ENCODE results near the gene NOX4.
A peak's percentile ranks its signal among the peaks of the same experiment; 100 is the strongest.

Gene NOX4

GRCh38 chr11:89490981-89491690, at the start of gene NOX4:
Gene NOX4 (minus strand): TSS chr11:89491375. CDS start chr11:89491246, 129 bp downstream.
- DNase-seq, result no peak

GRCh38 chr11:89540826-89541225, 49.7 kb upstream of the NOX4 start:
- no peak for DNase-seq

GRCh38 chr11:89537936-89538335, 46.8 kb upstream of the NOX4 start:
- DNase-seq, result no peak

- DNase-seq, result no peak
Measured at GRCh38 chr11:89536926-89537325, 45.8 kb upstream of the NOX4 start.

- DNase-seq, result no peak
Measured at GRCh38 chr11:89535221-89535620, 44.0 kb upstream of the NOX4 start.

GRCh38 chr11:89529626-89530380, 38.6 kb upstream of the NOX4 start:
- no peak for DNase-seq

- no peak for DNase-seq
Measured at GRCh38 chr11:89521792-89522191, 30.6 kb upstream of the NOX4 start.

- no peak for DNase-seq
Measured at GRCh38 chr11:89521294-89521693, 30.1 kb upstream of the NOX4 start.

GRCh38 chr11:89516496-89516895, 25.3 kb upstream of the NOX4 start:
- no peak for DNase-seq

GRCh38 chr11:89508544-89508943, 17.4 kb upstream of the NOX4 start:
- DNase-seq, result no peak

- no peak for DNase-seq
Measured at GRCh38 chr11:89504270-89504669, 13.1 kb upstream of the NOX4 start.

- DNase-seq, result no peak
Measured at GRCh38 chr11:89503422-89503821, 12.2 kb upstream of the NOX4 start.

GRCh38 chr11:89502301-89502700, 11.1 kb upstream of the NOX4 start:
- no peak for DNase-seq

- no peak for DNase-seq
Measured at GRCh38 chr11:89500336-89500735, 9.2 kb upstream of the NOX4 start.

GRCh38 chr11:89498845-89499448, 7.8 kb upstream of the NOX4 start:
- DNase-seq, result peak; percentile 1

GRCh38 chr11:89495951-89496350, 4.8 kb upstream of the NOX4 start:
- DNase-seq, result no peak

- DNase-seq, result no peak
Measured at GRCh38 chr11:89493431-89493830, 2.3 kb upstream of the NOX4 start.

GRCh38 chr11:89490602-89490980, 584 bp downstream of the NOX4 start:
- DNase-seq, result no peak

GRCh38 chr11:89489930-89490329, 1.2 kb downstream of the NOX4 start:
- DNase-seq, result no peak

- no peak for DNase-seq
Measured at GRCh38 chr11:89487016-89487415, 4.2 kb downstream of the NOX4 start.

GRCh38 chr11:89484896-89485295, 6.3 kb downstream of the NOX4 start:
- no peak for DNase-seq

- no peak for DNase-seq
Measured at GRCh38 chr11:89477175-89477574, 14.0 kb downstream of the NOX4 start.

- no peak for DNase-seq
Measured at GRCh38 chr11:89463266-89463780, 27.9 kb downstream of the NOX4 start.

- DNase-seq, result no peak
Measured at GRCh38 chr11:89458716-89459115, 32.5 kb downstream of the NOX4 start.

Measured in suppressor macrophage treated with lipopolysaccharide for 4 hours (primary cell).